GM21825 (cell line): ENCODE data around the gene NIPAL4.
"Not testable (repeated sequence)": the region's sequence is repeated elsewhere in the genome, so short reads cannot be mapped to it uniquely, and the experiment has no call there.

Experiments
- ATAC-seq: cut with Tn5 transposase; IDR thresholded peaks from one replicate; pipeline ENCODE4 v1.9.1; 2021; ENCODE audit warnings: mild to moderate bottlenecking, moderate library complexity; ENCODE audit not compliant: unreplicated experiment

The NIPAL4 gene

GRCh38 chr5:157463081-157463480 is 3.1 kb downstream of the NIPAL4 start:
- no peak for ATAC-seq

GRCh38 chr5:157463621-157464518 is 3.9 kb downstream of the NIPAL4 start:
- peak; percentile 12 for ATAC-seq

- ATAC-seq: peak; percentile 73
These were observed 4.6 kb downstream of the NIPAL4 start for GRCh38 chr5:157464519-157465171.

GRCh38 chr5:157468293-157468965 is 8.4 kb downstream of the NIPAL4 start:
- ATAC-seq: no peak

GRCh38 chr5:157469073-157469472 is 9.1 kb downstream of the NIPAL4 start:
- ATAC-seq: no peak

GRCh38 chr5:157469687-157470086 is 9.7 kb downstream of the NIPAL4 start:
- no peak for ATAC-seq

- ATAC-seq: no peak
These were observed 10.6 kb downstream of the NIPAL4 start for GRCh38 chr5:157470631-157471030.

- no peak for ATAC-seq
These were observed 11.7 kb downstream of the NIPAL4 start for GRCh38 chr5:157471709-157472108.

GRCh38 chr5:157473383-157474320 is 13.6 kb downstream of the NIPAL4 start:
- no peak for ATAC-seq

- no peak for ATAC-seq
These were observed 15.4 kb downstream of the NIPAL4 start for GRCh38 chr5:157475432-157475831.

- no peak for ATAC-seq
These were observed 16.8 kb downstream of the NIPAL4 start for GRCh38 chr5:157476702-157477408.

GRCh38 chr5:157477814-157478494 is 17.9 kb downstream of the NIPAL4 start:
- ATAC-seq: no peak

GRCh38 chr5:157478726-157479125 is 18.7 kb downstream of the NIPAL4 start:
- ATAC-seq: no peak

GRCh38 chr5:157479166-157479565 is 19.2 kb downstream of the NIPAL4 start:
- ATAC-seq: no peak

GRCh38 chr5:157479612-157480510 is 19.8 kb downstream of the NIPAL4 start:
- no peak for ATAC-seq

- no peak for ATAC-seq
These were observed 21.3 kb downstream of the NIPAL4 start for GRCh38 chr5:157481265-157481664.

- ATAC-seq: no peak
These were observed 21.7 kb downstream of the NIPAL4 start for GRCh38 chr5:157481666-157482065.

GRCh38 chr5:157482702-157483101 is 22.7 kb downstream of the NIPAL4 start:
- not testable (repeated sequence) for ATAC-seq
